Thyroid gland (tissue), 4 donors: ENCODE measurements around the gene PCNT.

Experiments
- POLR2A ChIP-seq, 2 donors: fragments of 450-650 bp; IDR thresholded peaks; one replicate each; pipeline ENCODE4 v1.6.1; 2017; ENCODE audit warnings: antibody characterized with exemption in 2 of 2, mild to moderate bottlenecking in 2 of 2, moderate library complexity in 1 of 2
- TF ChIP-seq, protein P1 (sequence below), 6 experiments: fragments of 200-600 bp in 3 of 6; fragments of 450-650 bp in 3 of 6; sonication (generic) in 3 of 6; IDR thresholded peaks; one replicate each; pipeline ENCODE4 v1.5.1; 2016 to 2019; ENCODE audit warnings: antibody characterized with exemption in 6 of 6, mild to moderate bottlenecking in 2 of 6, inconsistent platforms in 1 of 6, moderate library complexity in 1 of 6

- TF ChIP-seq, protein P1, sequence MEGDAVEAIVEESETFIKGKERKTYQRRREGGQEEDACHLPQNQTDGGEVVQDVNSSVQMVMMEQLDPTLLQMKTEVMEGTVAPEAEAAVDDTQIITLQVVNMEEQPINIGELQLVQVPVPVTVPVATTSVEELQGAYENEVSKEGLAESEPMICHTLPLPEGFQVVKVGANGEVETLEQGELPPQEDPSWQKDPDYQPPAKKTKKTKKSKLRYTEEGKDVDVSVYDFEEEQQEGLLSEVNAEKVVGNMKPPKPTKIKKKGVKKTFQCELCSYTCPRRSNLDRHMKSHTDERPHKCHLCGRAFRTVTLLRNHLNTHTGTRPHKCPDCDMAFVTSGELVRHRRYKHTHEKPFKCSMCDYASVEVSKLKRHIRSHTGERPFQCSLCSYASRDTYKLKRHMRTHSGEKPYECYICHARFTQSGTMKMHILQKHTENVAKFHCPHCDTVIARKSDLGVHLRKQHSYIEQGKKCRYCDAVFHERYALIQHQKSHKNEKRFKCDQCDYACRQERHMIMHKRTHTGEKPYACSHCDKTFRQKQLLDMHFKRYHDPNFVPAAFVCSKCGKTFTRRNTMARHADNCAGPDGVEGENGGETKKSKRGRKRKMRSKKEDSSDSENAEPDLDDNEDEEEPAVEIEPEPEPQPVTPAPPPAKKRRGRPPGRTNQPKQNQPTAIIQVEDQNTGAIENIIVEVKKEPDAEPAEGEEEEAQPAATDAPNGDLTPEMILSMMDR (IDR thresholded peaks at IDR 0.05): no peak
- TF ChIP-seq POLR2A (IDR thresholded peaks at IDR 0.05): peak in 1 of 2 donors; percentile 5
Observed at GRCh38 chr21:46323710-46324389, at the start of gene PCNT, which contains the start of gene C21orf58.
